GM19468 (cell line): ENCODE data around the gene THRA.
"Not testable (repeated sequence)": the region's sequence is repeated elsewhere in the genome, so short reads cannot be mapped to it uniquely, and the experiment has no call there.

ENCODE experiments used
- ATAC-seq: cut with Tn5 transposase; IDR thresholded peaks from one replicate; pipeline ENCODE4 v1.9.1; 2021; ENCODE audit warnings: mild to moderate bottlenecking, moderate library complexity, moderate number of reproducible peaks; ENCODE audit not compliant: unreplicated experiment; ENCODE audit errors: extremely low read depth

Gene THRA

DNA sequence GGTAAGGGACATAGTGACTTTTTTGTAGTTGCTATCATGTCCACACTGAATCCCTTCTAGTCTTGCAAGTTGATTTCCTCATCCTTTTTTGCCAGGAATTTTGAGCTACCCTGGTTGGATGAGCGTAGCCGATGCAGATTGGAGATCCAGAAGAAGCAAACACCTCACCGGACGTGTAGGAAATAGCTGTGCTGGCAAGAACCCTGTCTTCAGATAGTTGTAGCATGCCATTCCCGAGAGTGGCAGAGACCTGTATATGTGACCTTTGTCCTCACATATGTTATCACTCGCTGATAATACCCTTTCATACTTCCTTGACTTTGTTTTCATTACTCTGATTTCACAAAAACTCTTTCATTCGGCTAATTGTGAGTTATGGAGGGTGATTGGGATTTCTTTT is 71.4 kb downstream of the THRA start:
- no peak for ATAC-seq

DNA sequence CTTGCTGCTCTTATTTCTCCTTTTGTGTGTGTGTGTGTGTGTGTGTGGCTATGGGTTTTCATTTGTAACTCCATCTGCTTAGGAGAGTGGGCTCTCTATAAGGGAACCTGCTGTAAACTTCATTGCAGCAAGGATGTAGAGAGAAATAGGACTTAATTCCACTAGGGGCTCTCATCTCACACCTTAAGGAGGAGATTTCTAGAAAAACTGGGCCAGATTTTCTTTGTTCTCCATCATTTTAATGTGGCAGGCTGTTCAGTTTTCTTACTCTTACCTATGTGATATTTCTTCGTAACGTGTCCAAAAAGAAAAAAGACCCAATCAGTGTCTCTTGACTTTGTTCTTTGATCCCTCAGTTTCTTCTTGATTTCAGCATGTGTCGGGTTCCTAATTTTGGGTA is 73.1 kb downstream of the THRA start:
- ATAC-seq: no peak

DNA sequence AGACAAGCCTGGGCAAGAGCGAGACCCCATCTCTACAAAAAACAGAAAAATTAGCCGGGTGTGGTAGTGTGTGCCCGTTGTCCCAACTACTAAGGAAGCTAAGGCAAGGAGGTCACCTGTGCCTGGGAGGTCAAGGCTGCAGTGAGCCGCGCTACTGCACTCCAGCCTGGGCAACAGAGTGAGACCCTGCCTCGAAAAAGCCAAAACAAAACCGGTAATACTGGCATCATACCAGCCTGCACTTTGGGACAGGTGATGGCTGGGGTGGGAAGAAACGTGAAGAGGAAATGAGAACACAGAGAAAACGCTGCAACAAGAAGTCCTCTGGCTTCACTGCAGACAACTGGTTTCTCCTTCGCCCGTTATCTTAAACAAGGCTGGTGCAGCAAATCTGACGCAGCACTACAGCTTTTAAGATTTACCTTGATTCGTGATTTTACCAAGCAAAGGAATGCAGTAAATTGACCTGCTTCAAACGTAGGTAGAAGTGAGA is 76.8 kb downstream of the THRA start:
- ATAC-seq: no peak

DNA sequence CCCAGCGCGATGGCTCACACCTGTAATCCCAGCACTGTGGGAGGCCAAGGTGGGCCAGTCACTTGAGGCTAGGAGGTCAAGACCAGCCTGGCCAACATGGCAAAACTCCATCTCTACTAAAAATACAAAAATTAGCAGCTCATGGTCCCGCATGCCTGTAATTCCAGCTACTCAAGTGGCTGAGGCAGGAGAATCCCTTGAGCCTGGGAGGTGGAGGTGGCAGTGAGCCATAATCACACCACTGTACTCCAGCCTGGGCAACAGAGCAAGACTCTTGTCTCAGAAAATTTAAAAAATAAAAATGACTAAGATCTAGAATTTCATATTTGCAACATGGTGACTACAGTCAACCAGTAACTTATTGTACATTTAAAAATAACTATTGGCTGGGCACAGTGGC is 80.4 kb downstream of the THRA start:
- not testable (repeated sequence) for ATAC-seq
